Testis (tissue), 3 donors: Measurements from ENCODE around the gene DDB1. TPM values are rescaled to one million over a fixed set of nuclear protein-coding genes. Genes with fewer than 3 reads are reported as not detected.

Experiments
- DNase-seq: peaks from one replicate; pipeline ENCODE4 v3.0.0-alpha.2; 2019
- H3K27ac ChIP-seq, 2 donors: fragments of 200-600 bp; sonication (generic); one replicate each; pipeline ENCODE4 v1.5.1; 2019
- H3K27me3 ChIP-seq: fragments of 200-600 bp; sonication (generic); one replicate; pipeline ENCODE4 v1.5.1; 2019
- H3K36me3 ChIP-seq: fragments of 200-600 bp; sonication (generic); one replicate; pipeline ENCODE4 v1.5.1; 2017; ENCODE audit warnings: low read depth; ENCODE audit errors: missing control alignments
- H3K4me1 ChIP-seq: fragments of 200-600 bp; sonication (generic); one replicate; pipeline ENCODE4 v1.5.1; 2019
- H3K4me3 ChIP-seq, 2 donors: fragments of 200-600 bp; sonication (generic); one replicate each; pipeline ENCODE4 v1.5.1; 2017 to 2019
- H3K9me3 ChIP-seq: fragments of 200-600 bp; sonication (generic); one replicate; pipeline ENCODE4 v1.5.1; 2017
- POLR2A ChIP-seq: fragments of 450-650 bp; IDR thresholded peaks from one replicate; pipeline ENCODE4 v1.6.1; 2017; ENCODE audit warnings: antibody characterized with exemption, mild to moderate bottlenecking, moderate library complexity
- WGBS, 2 donors: methylation state at CpG; one replicate each; pipeline ENCODE4 v1.1.5; 2018; 5-methylcytosine and 5-hydroxymethylcytosine counted together
- intact Hi-C: fragments of 100-400 bp; cut with DNase I; formaldehyde crosslinking; loops from one replicate; pipeline ENCODE4 v1.15.1; 2023; ENCODE audit warnings: low total_unique reads
- polyA plus RNA-seq: library from polyadenylated mRNA; stranded (reverse); fragments of 350-450 nt; fragmentation: Illumina TruSeq; extraction: RNeasy Lipid Tissue Mini Kit (QIAGEN cat#74804); gene quantifications from one replicate; pipeline ENCODE4 v1.2.3, GENCODE V29; 2014; ENCODE audit warnings: low read depth, low replicate concordance; ENCODE audit not compliant: insufficient read depth
- total RNA-seq, 2 donors: library from RNA; depleted of rRNA; stranded (reverse); fragments of >200 nt; gene quantifications; one replicate each; pipeline ENCODE4 v1.2.3, GENCODE V29; 2016
- TF ChIP-seq, protein P1 (sequence below), 3 experiments: fragments of 450-650 bp in 2 of 3; fragments of 200-600 bp in 1 of 3; sonication (generic) in 1 of 3; IDR thresholded peaks; one replicate each; pipeline ENCODE4 v1.5.1; 2016 to 2019; ENCODE audit warnings: antibody characterized with exemption in 3 of 3, mild to moderate bottlenecking in 2 of 3, moderate library complexity in 1 of 3

The DDB1 gene
- total and polyA plus RNA-seq, 3 donors from 2014 or later = 257 to 333 (median 266) TPM

DNA sequence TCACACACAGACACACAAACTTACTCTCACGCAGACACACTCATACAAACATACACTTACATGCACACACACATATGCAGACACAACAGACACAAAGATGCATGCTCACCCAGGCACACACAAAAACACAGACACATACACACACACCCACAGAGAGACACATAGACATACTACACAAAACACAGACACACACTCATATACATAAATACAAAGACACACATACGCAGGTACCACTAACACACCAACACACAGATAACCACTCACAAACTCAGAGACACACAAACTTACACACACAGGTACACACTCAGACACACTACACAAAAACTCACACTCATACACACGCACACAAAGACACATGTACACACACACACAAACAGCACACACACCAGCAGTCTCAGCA is 60.2 kb downstream of the DDB1 start:
- 92% methylated on average over 3 of the region's 3 CpGs for WGBS, 2 donors
- Histone ChIP-seq H3K4me3 (no peak overlapping the region), H3K27me3 (no peaks in the 10 kb centered on the region), H3K9me3 (no peaks in the 10 kb centered on the region), H3K36me3 (no peaks in the 10 kb centered on the region), H3K27ac (no peak overlapping the region), H3K4me1 (no peaks in the 10 kb centered on the region)
- TF ChIP-seq, protein P1, sequence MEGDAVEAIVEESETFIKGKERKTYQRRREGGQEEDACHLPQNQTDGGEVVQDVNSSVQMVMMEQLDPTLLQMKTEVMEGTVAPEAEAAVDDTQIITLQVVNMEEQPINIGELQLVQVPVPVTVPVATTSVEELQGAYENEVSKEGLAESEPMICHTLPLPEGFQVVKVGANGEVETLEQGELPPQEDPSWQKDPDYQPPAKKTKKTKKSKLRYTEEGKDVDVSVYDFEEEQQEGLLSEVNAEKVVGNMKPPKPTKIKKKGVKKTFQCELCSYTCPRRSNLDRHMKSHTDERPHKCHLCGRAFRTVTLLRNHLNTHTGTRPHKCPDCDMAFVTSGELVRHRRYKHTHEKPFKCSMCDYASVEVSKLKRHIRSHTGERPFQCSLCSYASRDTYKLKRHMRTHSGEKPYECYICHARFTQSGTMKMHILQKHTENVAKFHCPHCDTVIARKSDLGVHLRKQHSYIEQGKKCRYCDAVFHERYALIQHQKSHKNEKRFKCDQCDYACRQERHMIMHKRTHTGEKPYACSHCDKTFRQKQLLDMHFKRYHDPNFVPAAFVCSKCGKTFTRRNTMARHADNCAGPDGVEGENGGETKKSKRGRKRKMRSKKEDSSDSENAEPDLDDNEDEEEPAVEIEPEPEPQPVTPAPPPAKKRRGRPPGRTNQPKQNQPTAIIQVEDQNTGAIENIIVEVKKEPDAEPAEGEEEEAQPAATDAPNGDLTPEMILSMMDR (IDR thresholded peaks at IDR 0.05) = no peak
- TF ChIP-seq POLR2A = no peak
- intact Hi-C loops = no loop called here
- DNase-seq = no peak

DNA sequence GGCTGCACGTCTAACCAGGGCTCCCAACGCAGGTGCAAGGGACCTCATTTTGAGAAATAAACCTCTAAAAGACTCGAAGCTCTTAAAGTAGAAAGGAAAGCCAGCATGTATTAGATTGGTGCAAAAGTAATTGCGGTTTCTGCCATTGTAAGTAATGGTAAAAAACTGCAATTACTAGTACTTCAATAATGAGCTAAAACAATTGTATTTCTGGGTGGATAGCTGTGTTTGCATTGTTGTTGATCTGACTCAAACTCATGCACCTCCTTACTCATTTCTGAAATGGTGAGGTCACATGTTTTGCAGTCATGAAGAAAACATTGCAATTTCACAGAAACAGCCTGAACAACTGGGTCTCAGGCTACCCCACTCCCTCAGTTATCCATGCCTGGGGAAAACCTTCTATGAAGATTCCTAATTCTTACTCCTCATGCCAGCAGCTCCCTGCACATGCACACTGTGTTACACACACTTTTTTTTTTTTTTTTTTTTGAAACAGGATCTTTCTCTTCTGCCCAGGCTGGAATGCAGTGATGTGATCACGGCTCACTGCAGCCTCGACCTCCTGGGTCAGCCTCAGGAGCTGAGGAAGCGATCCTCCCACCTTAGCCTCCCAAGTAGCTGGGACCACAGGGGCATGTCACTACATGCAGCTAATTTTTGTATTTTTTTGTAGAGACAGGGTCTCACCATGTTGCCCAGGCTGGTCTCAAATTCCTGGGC is 62.4 kb downstream of the DDB1 start:
- Histone ChIP-seq H3K36me3 (no peaks in the 10 kb centered on the region), H3K4me3 (no peak overlapping the region), H3K27me3 (no peaks in the 10 kb centered on the region), H3K27ac (no peak overlapping the region), H3K9me3 (no peaks in the 10 kb centered on the region), H3K4me1 (no peaks in the 10 kb centered on the region)
- intact Hi-C loops = no loop called here
- 88 to 94% methylated on average over 7 of the region's 7 CpGs for WGBS, 2 donors
- DNase-seq = no peak
- TF ChIP-seq, protein P1 (IDR thresholded peaks at IDR 0.05) = no peak
- TF ChIP-seq POLR2A = no peak

DNA sequence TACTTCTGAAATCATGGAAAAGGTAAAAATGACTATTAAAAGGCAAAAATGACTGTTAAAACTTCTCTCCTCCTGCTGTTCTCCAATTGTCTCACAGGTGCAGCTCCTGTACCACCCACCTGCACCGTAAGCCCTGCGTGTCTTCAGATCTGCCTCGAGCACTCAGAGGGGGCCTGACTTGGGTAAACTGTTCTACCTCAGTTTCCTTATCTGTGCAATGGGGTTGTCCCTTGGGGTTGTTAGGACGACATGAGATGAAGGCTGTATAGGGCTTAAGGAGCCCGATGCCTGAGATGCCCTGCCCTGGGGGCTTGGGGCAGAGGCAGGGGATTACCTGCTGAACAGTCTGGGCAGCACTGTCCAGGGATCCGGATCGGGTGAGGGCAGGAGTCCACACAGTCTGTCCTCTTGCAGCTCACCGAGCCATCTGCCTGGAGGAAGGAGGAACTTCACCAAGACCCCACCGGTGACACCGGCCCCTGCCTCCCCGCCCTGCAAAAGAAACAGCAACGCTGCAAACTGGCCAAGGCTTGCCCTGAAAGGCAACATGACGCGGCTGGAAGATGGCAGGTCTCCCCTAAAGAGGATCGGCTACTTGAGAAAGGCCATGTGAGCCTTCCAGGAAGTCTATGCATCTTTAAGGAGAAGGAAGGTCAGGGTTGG is 64.2 kb downstream of the DDB1 start:
- no peak for TF ChIP-seq POLR2A
- intact Hi-C loops = no loop called here
- Histone ChIP-seq H3K36me3 (no peaks in the 10 kb centered on the region), H3K4me3 (no peak overlapping the region), H3K27ac (no peak overlapping the region), H3K4me1 (no peaks in the 10 kb centered on the region), H3K9me3 (no peaks in the 10 kb centered on the region), H3K27me3 (no peaks in the 10 kb centered on the region)
- WGBS, 2 donors = 94 to 96% methylated on average over 10 to 15 of the region's 15 CpGs
- no peak for DNase-seq

DNA sequence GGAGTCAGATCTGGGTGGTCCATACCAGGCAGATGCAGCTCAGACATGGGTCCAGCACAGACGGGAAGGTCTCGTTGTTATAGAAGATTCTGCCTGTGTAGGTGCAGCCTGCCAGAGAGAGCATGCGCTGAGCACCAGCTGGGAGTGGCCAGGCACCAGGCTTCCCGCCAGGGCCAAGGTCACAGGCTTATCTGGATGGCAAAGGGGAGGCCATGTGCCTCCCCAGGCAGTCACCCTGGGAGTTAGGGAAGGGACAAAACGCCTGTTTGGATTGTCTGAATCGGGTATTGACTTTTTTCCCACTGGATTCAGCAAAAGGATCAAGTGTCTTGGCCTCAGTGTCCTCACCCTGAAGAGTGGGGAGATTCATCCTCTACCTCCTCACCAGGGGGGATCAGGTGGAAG is 65.5 kb downstream of the DDB1 start:
- no peaks in the 10 kb centered on the region for H3K4me1 ChIP-seq
- WGBS, 2 donors = 47 to 51% methylated on average over 6 of the region's 6 CpGs
- no peaks in the 10 kb centered on the region for H3K27me3 ChIP-seq
- no peaks in the 10 kb centered on the region for H3K36me3 ChIP-seq
- intact Hi-C loops = no loop called here
- no peak overlapping the region for H3K4me3 ChIP-seq
- TF ChIP-seq, protein P1 (IDR thresholded peaks at IDR 0.05) = no peak
- no peak for TF ChIP-seq POLR2A
- no peaks in the 10 kb centered on the region for H3K9me3 ChIP-seq
- peak; percentile 73 for DNase-seq
- H3K27ac ChIP-seq = no peak overlapping the region

DNA sequence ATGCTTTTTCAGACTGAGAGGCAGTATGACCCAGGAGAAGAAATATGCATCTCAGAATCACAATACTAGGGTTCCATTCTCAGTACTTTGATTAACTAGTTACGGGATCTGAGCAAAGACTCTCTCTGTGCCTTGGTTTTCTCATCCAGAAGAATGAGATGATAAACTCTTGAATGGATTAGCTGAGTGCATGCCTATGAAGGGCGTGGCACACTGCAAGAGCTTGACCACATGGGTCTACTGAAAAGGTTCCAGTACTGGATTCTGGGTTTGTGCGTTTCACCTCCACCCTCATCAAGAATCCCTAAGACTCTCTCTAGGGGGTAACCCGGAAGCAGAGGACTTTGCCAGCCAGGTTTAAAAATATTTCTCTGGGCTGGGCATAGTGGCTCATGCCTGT is 66.3 kb downstream of the DDB1 start:
- TF ChIP-seq, protein P1 (IDR thresholded peaks at IDR 0.05) = no peak
- Histone ChIP-seq H3K4me3 (no peak overlapping the region), H3K4me1 (no peaks in the 10 kb centered on the region), H3K27ac (no peak overlapping the region), H3K27me3 (no peaks in the 10 kb centered on the region), H3K9me3 (no peaks in the 10 kb centered on the region), H3K36me3 (no peaks in the 10 kb centered on the region)
- WGBS, 2 donors = 90% methylated on average over 4 of the region's 4 CpGs
- DNase-seq = no peak
- intact Hi-C loops = no loop called here
